Measurements from ENCODE around the gene TMEM89.

The TMEM89 gene

GRCh38 chr3:48623851-48624547 is 2.4 kb upstream of the TMEM89 start:
- no peak for DNase-seq (ENCODE audit: low read depth)
- no peak overlapping the region for H3K4me3 ChIP-seq (ENCODE audit: low read depth, low read length)

DNA sequence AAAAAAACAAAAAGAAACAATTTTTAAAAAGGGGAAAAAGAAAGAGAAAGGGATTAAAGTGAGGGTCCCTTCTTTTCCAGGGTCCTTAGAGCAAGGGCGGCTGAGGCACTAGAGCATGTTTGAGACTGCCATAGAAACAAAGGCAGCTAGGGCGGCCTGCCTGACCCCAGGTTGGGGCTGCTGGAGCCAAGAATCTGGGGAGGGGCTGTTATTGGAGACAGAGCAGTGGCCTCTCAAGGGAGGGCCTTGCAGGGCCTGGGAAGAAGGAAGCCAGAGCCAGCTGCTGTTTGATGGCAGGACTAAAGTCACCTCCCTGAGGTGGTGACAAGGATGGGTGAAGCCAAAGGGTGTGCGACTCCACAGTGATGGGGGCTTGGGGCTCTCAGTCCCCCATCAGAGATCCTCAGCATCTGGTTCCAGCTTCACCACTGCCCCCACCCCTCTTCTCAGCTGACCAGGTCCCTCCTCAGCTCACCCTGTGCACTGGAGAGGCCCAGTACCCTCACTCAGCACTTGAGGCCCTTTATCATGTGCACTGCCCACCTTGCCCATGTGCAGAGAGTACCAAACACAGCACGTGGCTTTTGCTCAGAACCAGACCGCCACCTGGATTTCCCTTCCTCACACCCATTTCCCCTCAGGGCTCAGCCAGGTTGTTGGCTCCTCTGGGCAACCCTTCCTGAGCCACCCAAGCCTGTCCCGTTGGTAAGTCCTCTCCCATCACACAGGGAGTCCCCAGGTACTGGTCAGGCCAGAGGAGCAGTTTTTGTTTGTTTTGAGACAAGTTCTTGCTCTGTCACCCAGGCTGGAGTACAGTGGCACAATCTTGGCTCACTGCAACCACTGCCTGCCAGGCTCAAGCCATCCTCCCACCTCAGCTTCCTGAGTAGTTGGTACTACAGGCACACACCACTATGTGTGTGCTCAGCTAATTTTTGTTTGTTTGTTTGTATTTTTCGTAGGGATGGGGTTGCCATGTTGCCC is 1.7 kb downstream of the TMEM89 start:
- DNase-seq (ENCODE audit: low read depth), result no peak
- H3K4me3 ChIP-seq (ENCODE audit: low read depth, low read length), result no peak overlapping the region

DNA sequence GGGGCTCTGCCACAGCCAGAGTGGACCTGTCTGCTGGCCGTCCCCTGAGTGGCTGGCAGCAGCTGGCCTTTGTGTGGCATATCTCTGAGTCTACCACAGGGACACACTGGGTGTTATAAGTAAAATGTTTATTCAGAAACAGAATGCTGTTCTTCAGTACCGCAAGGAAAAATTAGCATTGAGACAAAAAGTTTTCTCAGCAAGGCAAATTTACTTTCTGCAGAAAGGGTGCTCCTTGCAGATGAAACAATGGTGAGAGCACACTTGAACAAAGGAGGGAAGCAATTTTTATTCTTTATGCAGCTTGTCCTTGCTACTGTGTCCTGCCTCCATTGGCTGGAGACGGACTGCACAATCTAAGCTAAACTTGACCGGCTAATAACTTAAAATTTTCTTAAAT is 4.0 kb downstream of the TMEM89 start:
- H3K4me3 ChIP-seq (ENCODE audit: low read depth, low read length), result no peak overlapping the region
- DNase-seq (ENCODE audit: low read depth), result no peak

GRCh38 chr3:48614044-48614443 is 7.5 kb downstream of the TMEM89 start:
- DNase-seq (ENCODE audit: low read depth), result peak; percentile 57
- H3K4me3 ChIP-seq (ENCODE audit: low read depth, low read length), result no peak overlapping the region

DNA sequence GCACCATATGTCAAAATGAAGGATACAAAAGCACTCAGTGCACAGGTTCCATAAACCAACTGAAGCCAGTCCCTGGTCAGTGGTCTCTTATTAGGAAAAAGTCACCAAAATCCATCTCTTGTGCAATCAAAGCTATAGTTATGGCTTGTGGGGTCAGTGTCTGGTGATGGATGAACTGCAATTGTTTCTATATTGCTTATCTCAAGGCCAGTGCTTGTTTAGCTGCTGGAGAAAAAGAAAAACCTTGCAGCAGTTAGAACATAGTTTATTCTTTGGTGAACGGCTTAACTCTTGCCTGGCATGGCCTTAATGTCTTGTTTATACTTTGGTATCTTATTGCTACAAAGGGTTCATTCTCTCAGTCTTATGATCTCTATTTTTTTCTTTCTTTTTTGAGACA is 9.3 kb downstream of the TMEM89 start:
- H3K4me3 ChIP-seq (ENCODE audit: low read depth, low read length), result no peak overlapping the region
- no peak for DNase-seq (ENCODE audit: low read depth)

DNA sequence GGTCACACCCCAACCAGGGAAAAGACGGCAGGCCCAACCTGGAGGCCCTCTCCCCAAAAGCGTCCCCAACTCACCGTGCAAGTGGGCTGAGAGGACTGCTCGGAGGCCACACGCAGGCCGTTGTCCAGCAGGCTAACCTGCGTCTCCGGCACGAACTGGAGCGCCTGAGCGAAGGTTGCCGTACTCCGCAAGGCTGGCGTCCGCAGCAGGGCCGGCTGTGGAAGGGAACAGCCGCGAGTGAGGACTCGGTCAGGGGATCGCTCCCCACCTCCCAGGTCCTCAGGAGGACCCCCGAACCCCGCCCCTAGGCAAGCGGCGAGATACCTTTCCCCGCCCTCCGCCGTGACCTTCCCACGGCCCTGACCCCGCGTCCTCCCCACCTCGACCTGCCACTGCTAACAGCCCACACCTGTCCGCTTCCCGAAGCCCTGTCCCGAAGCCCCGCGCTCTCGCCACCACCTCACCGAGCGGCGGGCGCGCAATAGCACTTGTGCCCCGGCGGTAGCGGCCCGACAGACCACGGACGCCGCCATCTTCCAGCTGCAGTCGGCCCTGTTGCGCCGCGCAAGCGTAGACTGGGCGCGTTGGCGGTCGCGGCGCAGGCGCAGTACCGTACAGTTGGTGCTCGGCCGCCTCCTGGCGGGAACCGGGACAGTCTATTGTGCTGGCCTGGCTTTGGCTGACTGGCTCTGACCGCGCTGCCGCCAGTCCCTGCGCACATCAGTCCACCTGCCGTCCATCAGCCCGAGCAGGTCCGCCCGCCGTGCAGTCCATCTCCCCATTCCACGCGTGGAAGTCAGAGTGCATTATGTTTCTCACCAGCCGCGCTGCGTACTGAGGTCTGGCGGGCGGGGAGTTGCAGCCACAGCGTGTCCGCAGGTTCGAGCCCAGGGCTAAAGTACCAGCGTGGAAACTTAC is 12.2 kb downstream of the TMEM89 start, which contains the start of gene UQCRC1:
TSS of gene UQCRC1 (minus strand) at position 559 of the 918 bp plus-strand sequence. CDS start at position 533, 26 bp downstream.
- peak; percentile 61 for DNase-seq (ENCODE audit: low read depth)
- peak within 1 kb of the TSS; percentile 94 for H3K4me3 ChIP-seq (ENCODE audit: low read depth, low read length)

DNA sequence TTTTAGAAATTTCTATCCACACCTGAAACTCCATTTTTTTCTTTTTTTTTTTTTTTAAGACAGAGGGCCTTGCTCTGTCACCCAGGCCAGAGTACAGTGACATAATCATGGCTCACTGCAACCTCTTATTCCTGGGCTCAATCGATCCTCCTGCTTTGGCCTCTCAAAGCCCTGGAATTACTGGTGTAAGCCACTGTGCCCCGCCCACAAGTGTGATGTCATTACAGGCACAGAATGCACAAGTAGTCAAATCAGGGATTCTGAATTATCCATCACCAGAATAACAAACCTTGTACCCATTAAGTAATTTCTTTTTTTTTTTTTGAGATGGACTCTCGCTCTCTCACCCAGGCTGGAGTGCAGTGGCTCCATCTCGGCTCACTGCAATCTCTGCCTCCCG is 14.1 kb downstream of the TMEM89 start:
- DNase-seq (ENCODE audit: low read depth), result no peak
- no peak overlapping the region for H3K4me3 ChIP-seq (ENCODE audit: low read depth, low read length)

DNA sequence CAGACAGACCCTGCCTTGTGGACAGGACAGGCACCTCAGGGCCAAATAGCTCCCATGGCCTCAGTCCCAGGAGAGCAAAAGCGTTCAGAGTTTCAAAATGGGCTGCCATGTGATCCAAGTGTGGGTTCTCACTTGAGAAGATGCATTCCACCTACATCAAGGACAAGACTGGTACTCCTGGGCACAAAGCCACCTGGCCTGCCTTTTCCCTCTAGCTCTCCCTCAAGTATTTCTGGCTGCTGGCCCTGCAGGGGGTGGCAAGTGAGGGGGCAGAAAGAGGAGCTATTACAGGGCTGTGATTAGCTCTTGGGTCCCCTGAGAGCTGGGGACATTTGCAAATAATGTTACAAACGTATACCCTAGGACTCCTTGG is 20.0 kb downstream of the TMEM89 start:
- H3K4me3 ChIP-seq (ENCODE audit: low read depth, low read length), result no peak overlapping the region
- DNase-seq (ENCODE audit: low read depth), result no peak

- H3K4me3 ChIP-seq (ENCODE audit: low read depth, low read length), result no peak overlapping the region
- no peak for DNase-seq (ENCODE audit: low read depth)
Measured at GRCh38 chr3:48600711-48601621, 20.6 kb downstream of the TMEM89 start.

GRCh38 chr3:48599509-48600285 is 21.9 kb downstream of the TMEM89 start:
- no peak for DNase-seq (ENCODE audit: low read depth)
- H3K4me3 ChIP-seq (ENCODE audit: low read depth, low read length), result no peak overlapping the region

DNA sequence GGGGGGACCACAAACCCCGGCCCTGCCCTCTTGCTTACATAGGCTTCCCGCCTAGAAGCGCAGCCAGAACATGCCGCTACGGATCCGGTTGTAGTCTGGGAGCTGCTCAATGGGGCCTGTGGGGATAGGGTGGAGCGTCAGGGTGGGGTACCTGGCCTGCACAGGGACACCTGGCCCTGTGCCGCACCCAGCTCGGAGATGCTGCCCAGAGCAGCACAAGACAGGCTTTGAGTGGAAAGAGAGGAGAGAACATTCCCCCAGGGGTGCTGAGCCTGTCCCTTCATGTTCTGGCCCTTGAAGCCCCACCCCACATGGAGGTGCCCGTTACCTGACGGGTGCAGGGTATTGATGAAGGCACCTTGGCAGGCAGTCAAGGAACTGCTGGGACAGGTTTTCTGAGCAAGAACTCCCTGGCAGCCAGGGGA is 22.5 kb downstream of the TMEM89 start:
- H3K4me3 ChIP-seq (ENCODE audit: low read depth, low read length), result no peak overlapping the region
- DNase-seq (ENCODE audit: low read depth), result no peak

- H3K4me3 ChIP-seq (ENCODE audit: low read depth, low read length), result no peak overlapping the region
- DNase-seq (ENCODE audit: low read depth), result peak; percentile 76
Measured at GRCh38 chr3:48598323-48599076, 23.1 kb downstream of the TMEM89 start.

DNA sequence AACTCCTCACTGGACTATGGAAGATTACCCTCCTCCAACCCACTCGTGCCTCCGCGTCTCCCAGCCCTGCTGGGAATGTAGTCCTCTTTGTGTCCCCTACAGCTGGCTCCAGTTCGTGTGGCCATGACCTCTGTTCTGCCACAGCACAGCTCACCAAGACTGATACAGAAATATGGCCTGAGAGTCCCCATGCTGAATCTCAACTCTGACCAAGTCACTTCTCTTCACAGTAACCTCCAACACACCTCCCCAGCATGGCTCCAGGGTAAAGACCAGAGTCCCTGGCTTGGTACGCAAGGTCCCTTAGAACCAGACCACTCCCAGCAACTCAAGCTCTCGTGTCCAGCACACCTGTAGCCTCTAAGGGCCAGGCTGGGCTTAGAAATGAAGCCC is 24.2 kb downstream of the TMEM89 start:
- H3K4me3 ChIP-seq (ENCODE audit: low read depth, low read length), result no peak overlapping the region
- no peak for DNase-seq (ENCODE audit: low read depth)

DNA sequence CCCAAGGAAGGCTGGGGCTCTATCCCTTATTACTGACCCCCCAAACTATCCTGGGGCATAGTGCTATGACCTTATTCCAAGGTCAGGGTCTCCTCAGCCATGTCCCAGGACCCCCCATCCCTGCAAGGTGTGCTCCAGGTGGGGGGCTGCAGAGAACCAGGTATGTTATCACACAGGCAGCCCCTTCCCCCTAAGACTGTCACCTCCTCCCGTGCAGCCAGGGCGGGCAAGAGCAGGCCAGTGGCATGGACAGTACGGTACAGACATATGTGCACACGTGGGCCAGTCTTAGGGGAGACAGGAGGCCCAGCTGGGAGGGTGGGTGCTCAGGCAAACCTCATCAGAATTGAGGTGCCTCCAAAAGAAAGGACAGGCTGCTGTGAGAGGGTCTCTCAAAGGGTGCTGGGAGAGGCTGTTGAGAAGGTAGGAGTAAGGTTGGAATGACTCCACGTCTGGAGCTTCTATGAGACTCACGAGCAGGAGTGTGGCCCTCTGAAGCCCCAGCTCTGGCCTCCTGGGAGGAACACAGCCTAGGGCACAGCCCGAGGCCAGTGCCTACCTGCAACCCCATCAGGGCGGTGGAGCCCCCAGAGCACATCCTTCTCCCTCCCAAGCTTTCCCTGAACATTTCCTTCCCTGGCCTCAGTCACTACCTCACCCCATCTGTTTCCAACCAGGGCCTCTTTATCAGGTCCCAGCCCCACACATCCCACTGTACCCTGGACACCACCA is 24.7 kb downstream of the TMEM89 start:
- DNase-seq (ENCODE audit: low read depth), result no peak
- no peak overlapping the region for H3K4me3 ChIP-seq (ENCODE audit: low read depth, low read length)

GRCh38 chr3:48596157-48596556 is 25.4 kb downstream of the TMEM89 start:
- no peak for DNase-seq (ENCODE audit: low read depth)
- H3K4me3 ChIP-seq (ENCODE audit: low read depth, low read length), result no peak overlapping the region

GRCh38 chr3:48595526-48596121 is 25.9 kb downstream of the TMEM89 start:
- H3K4me3 ChIP-seq (ENCODE audit: low read depth, low read length), result peak overlapping the region; percentile 41
- DNase-seq (ENCODE audit: low read depth), result peak; percentile 45

All from skeletal muscle cell (primary cell).